K562 treated with DMSO at 1 percent for 24 hours (cell line): ENCODE measurements around the gene RASAL2. TPM values are rescaled to one million over a fixed set of nuclear protein-coding genes. Genes with fewer than 3 reads are reported as not detected.

Experiments used
- total RNA-seq: library from RNA; unstranded; fragments of 300-600 nt; gene quantifications from 2 replicates; pipeline ENCODE4 v1.2.3, GENCODE V29; 2022; ENCODE audit warnings: low read depth; ENCODE audit not compliant: insufficient read depth

The RASAL2 gene
- 0.38 and 0.39 TPM in 2 replicates for total RNA-seq

GRCh38 chr1:178093951-178094738 is at the start of gene RASAL2:
TSS of gene RASAL2 (plus strand) at chr1:178094104. CDS start at chr1:178094493, 389 bp downstream.

GRCh38 chr1:178496410-178497135 is 402.7 kb downstream of the RASAL2 start, which contains the start of gene CLEC20A:
TSS of gene CLEC20A (minus strand) at chr1:178496964. CDS start at chr1:178496939, 25 bp downstream.

DNA sequence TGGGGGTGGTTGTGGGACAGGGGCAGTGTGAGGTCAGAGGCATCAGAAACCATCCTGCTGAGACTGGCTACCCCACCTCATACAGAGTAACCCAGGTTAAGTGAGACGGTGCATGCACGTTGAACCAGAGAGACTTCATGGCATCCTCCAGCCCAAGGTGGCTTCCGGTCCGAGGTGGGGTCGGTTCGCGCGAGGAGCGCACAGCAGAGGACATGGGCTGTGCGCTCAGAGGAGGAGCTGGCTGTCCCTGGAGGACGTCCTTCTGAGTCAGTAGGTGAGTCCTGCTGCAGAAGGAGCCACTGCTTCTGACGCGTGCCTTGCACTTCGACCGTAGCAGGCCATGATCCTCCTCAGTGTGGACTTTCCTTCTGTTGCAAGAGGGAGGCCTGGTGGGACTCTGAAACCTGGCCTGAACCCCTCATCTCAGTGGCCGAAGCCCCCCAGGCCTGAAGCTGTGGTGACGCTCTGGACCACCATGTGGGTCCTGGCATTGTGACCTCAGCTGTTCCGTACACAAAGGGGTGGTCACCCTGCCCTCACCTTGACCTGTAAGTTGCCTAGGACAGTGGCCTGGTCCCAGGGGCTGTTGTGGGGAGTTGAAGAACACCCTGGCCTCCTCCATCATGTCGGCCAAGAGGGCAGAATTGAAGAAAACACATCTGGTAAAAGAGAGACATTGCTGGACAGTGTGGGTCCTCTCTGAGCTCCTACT is 418.8 kb downstream of the RASAL2 start, which contains the start of gene TEX35:
Gene TEX35, plus strand, starts transcription at position 544 of the 712 bp plus-strand sequence. Its CDS starts 80 bp downstream, at position 624.

Other genes starting within 250 kb of the RASAL2 start
- gene SEC16B, start 124.0 kb upstream of the RASAL2 start, total RNA-seq, result 0.13 and 0.21 TPM in 2 replicates